Spleen (tissue), 7 donors: ENCODE measurements around the gene CCNL2.

Experiments used
- CTCF ChIP-seq, 11 experiments: fragments of 200-600 bp in 7 of 11; fragments of 450-650 bp in 4 of 11; sonication (generic) in 4 of 11; IDR thresholded peaks in 8 of 11; conservative IDR thresholded peaks in 3 of 11; 1 replicate in 7 of 11; 2 replicates in 4 of 11; pipeline versions ENCODE4 v1.4.0 to v1.8.0; 2016 to 2021; ENCODE audit warnings: antibody characterized with exemption in 11 of 11, inconsistent platforms in 4 of 11, mild to moderate bottlenecking in 1 of 11
- POLR2A ChIP-seq, 3 donors: fragments of 450-650 bp; IDR thresholded peaks; one replicate each; pipeline ENCODE4 v1.5.1; 2017; ENCODE audit warnings: antibody characterized with exemption in 3 of 3, mild to moderate bottlenecking in 1 of 3
- donor health status: DM: no; HTN: no; CAD: no; lungs with moderate emphysema.
- donor health status: DM: no; HTN: no; CAD: no.
- donor health status: DM: no; HTN: no; CAD: no.

- TF ChIP-seq POLR2A (IDR thresholded peaks at IDR 0.05), result no peak
- no peak for TF ChIP-seq CTCF (IDR thresholded peaks at IDR 0.05 in 8 of 11, conservative IDR thresholded peaks at IDR 0.05 in 3 of 11)
Observed at GRCh38 chr1:1355416-1355815, 43.7 kb downstream of the CCNL2 start.
